HL-60 (cell line): ENCODE results near the gene RBCK1.

Source experiments
- POLR2AphosphoS5 ChIP-seq: IDR thresholded peaks from 2 replicates; pipeline ENCODE4 v1.6.1; 2012; ENCODE audit warnings: low read depth
- TF ChIP-seq, protein P1 (sequence below): IDR thresholded peaks from one replicate; pipeline ENCODE4 v1.5.1; 2011; ENCODE audit warnings: low read length, control low read depth, inconsistent platforms; ENCODE audit not compliant: insufficient read depth
- TF ChIP-seq, protein P2 (sequence below): IDR thresholded peaks from 2 replicates; pipeline ENCODE4 v1.6.1; 2012; ENCODE audit warnings: low read depth; ENCODE audit not compliant: insufficient replicate concordance

DNA sequence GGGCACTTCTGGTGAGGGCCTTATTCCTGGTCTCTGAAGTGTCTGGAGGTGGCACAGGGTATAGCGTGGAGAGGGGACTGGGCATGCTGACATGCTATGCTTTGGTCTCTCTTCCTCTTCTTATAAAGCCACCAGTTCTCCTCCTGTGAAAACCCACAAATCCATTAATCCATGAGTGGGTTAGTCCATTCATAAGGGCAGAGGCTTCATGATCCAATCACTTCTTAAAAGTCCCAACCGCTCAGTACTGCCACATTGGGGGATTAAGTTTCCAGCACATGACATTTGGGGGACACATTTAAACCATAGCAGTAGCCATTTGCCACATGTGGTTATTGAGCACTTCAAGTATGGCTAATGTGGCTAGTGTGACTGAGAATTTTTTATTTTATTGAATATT lies 31.3 kb upstream of the RBCK1 start:
- TF ChIP-seq, protein P1, sequence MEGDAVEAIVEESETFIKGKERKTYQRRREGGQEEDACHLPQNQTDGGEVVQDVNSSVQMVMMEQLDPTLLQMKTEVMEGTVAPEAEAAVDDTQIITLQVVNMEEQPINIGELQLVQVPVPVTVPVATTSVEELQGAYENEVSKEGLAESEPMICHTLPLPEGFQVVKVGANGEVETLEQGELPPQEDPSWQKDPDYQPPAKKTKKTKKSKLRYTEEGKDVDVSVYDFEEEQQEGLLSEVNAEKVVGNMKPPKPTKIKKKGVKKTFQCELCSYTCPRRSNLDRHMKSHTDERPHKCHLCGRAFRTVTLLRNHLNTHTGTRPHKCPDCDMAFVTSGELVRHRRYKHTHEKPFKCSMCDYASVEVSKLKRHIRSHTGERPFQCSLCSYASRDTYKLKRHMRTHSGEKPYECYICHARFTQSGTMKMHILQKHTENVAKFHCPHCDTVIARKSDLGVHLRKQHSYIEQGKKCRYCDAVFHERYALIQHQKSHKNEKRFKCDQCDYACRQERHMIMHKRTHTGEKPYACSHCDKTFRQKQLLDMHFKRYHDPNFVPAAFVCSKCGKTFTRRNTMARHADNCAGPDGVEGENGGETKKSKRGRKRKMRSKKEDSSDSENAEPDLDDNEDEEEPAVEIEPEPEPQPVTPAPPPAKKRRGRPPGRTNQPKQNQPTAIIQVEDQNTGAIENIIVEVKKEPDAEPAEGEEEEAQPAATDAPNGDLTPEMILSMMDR, result no peak
- no peak for TF ChIP-seq POLR2AphosphoS5
- TF ChIP-seq, protein P2, sequence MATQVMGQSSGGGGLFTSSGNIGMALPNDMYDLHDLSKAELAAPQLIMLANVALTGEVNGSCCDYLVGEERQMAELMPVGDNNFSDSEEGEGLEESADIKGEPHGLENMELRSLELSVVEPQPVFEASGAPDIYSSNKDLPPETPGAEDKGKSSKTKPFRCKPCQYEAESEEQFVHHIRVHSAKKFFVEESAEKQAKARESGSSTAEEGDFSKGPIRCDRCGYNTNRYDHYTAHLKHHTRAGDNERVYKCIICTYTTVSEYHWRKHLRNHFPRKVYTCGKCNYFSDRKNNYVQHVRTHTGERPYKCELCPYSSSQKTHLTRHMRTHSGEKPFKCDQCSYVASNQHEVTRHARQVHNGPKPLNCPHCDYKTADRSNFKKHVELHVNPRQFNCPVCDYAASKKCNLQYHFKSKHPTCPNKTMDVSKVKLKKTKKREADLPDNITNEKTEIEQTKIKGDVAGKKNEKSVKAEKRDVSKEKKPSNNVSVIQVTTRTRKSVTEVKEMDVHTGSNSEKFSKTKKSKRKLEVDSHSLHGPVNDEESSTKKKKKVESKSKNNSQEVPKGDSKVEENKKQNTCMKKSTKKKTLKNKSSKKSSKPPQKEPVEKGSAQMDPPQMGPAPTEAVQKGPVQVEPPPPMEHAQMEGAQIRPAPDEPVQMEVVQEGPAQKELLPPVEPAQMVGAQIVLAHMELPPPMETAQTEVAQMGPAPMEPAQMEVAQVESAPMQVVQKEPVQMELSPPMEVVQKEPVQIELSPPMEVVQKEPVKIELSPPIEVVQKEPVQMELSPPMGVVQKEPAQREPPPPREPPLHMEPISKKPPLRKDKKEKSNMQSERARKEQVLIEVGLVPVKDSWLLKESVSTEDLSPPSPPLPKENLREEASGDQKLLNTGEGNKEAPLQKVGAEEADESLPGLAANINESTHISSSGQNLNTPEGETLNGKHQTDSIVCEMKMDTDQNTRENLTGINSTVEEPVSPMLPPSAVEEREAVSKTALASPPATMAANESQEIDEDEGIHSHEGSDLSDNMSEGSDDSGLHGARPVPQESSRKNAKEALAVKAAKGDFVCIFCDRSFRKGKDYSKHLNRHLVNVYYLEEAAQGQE, result no peak
